Measurements from ENCODE around the gene FLT3LG. TPM values are rescaled to one million over a fixed set of nuclear protein-coding genes. Genes with fewer than 3 reads are reported as not detected.
"Not testable (repeated sequence)": the region's sequence is repeated elsewhere in the genome, so short reads cannot be mapped to it uniquely, and the experiment has no call there.

Gene FLT3LG
- total RNA-seq, 1 donor from 2014 or later = 12.7 TPM

GRCh38 chr19:49440439-49441209 is 33.4 kb upstream of the FLT3LG start:
- DNase-seq (ENCODE audit: low spot score) = no peak

GRCh38 chr19:49441210-49441959 is 32.6 kb upstream of the FLT3LG start, which contains the start of gene SLC17A7:
Gene SLC17A7, minus strand, starts transcription at chr19:49441527. Its CDS starts 148 bp downstream, at chr19:49441379.
- DNase-seq (ENCODE audit: low spot score) = no peak

- DNase-seq (ENCODE audit: low spot score) = no peak
Measured at GRCh38 chr19:49441960-49442350, 32.1 kb upstream of the FLT3LG start.

- no peak for DNase-seq (ENCODE audit: low spot score)
Measured at GRCh38 chr19:49442354-49442753, 31.7 kb upstream of the FLT3LG start.

- peak; percentile 91 for DNase-seq (ENCODE audit: low spot score)
Measured at GRCh38 chr19:49442771-49443365, 31.1 kb upstream of the FLT3LG start.

- DNase-seq (ENCODE audit: low spot score) = peak; percentile 94
Measured at GRCh38 chr19:49443366-49444099, 30.5 kb upstream of the FLT3LG start.

- not testable (repeated sequence) for DNase-seq (ENCODE audit: low spot score)
Measured at GRCh38 chr19:49444100-49444700, 29.8 kb upstream of the FLT3LG start.

- DNase-seq (ENCODE audit: low spot score) = no peak
Measured at GRCh38 chr19:49445997-49446396, 28.0 kb upstream of the FLT3LG start.

GRCh38 chr19:49447485-49448431 is 26.3 kb upstream of the FLT3LG start:
- DNase-seq (ENCODE audit: low spot score) = no peak

- no peak for DNase-seq (ENCODE audit: low spot score)
Measured at GRCh38 chr19:49448432-49448786, 25.6 kb upstream of the FLT3LG start.

- no peak for DNase-seq (ENCODE audit: low spot score)
Measured at GRCh38 chr19:49450405-49450804, 23.6 kb upstream of the FLT3LG start.

- peak; percentile 98 for DNase-seq (ENCODE audit: low spot score)
Measured at GRCh38 chr19:49451430-49452181, 22.4 kb upstream of the FLT3LG start, which contains the start of gene PIH1D1. Gene PIH1D1, minus strand, starts transcription at chr19:49451814. Its CDS starts 240 bp downstream, at chr19:49451574.

- peak; percentile 98 for DNase-seq (ENCODE audit: low spot score)
Measured at GRCh38 chr19:49453013-49453756, 20.8 kb upstream of the FLT3LG start, which contains the start of gene ALDH16A1. Gene ALDH16A1, plus strand, starts transcription at chr19:49453225. Its CDS starts 107 bp downstream, at chr19:49453332.

- no peak for DNase-seq (ENCODE audit: low spot score)
Measured at GRCh38 chr19:49453757-49454240, 20.2 kb upstream of the FLT3LG start.

GRCh38 chr19:49455773-49456172 is 18.2 kb upstream of the FLT3LG start:
- DNase-seq (ENCODE audit: low spot score) = no peak

GRCh38 chr19:49456326-49456725 is 17.7 kb upstream of the FLT3LG start:
- no peak for DNase-seq (ENCODE audit: low spot score)

- no peak for DNase-seq (ENCODE audit: low spot score)
Measured at GRCh38 chr19:49458567-49458903, 15.5 kb upstream of the FLT3LG start.

GRCh38 chr19:49459388-49459787 is 14.6 kb upstream of the FLT3LG start:
- DNase-seq (ENCODE audit: low spot score) = no peak

- DNase-seq (ENCODE audit: low spot score) = not testable (repeated sequence)
Measured at GRCh38 chr19:49461130-49461529, 12.9 kb upstream of the FLT3LG start.

All from ureter (tissue), 1 donor.